Transverse colon (tissue), 4 donors: ENCODE measurements around the gene ZNF566. TPM values are rescaled to one million over a fixed set of nuclear protein-coding genes. Genes with fewer than 3 reads are reported as not detected.

Experiments used
- DNase-seq: peaks from one replicate; pipeline ENCODE4 v3.0.0-alpha.2; 2019
- H3K27ac ChIP-seq, 4 donors: fragments of 200-600 bp; sonication (generic); 2 replicates each; pipeline ENCODE4 v1.5.1; 2016 to 2018; ENCODE audit warnings: inconsistent platforms in 4 of 4
- H3K27me3 ChIP-seq: fragments of 200-600 bp; sonication (generic); 2 replicates; pipeline ENCODE4 v1.5.1; 2017; ENCODE audit warnings: inconsistent platforms
- H3K36me3 ChIP-seq, 4 donors: fragments of 200-600 bp; sonication (generic); 2 replicates each; pipeline ENCODE4 v1.5.1; 2017 to 2019; ENCODE audit warnings: inconsistent platforms in 4 of 4
- H3K4me1 ChIP-seq, 4 donors: fragments of 200-600 bp; sonication (generic); 2 replicates each; pipeline ENCODE4 v1.5.1; 2017 to 2020; ENCODE audit warnings: inconsistent platforms in 4 of 4
- H3K4me3 ChIP-seq, 4 donors: fragments of 200-600 bp; sonication (generic); 1 replicate in 1 of 4; 2 replicates in 3 of 4; pipeline versions ENCODE4 v1.5.1 to v1.6.1; 2017 to 2019; ENCODE audit warnings: inconsistent platforms in 4 of 4
- H3K9me3 ChIP-seq, 2 donors: fragments of 200-600 bp; sonication (generic); 2 replicates each; pipeline ENCODE4 v1.5.1; 2017 to 2019; ENCODE audit warnings: inconsistent platforms in 2 of 2
- CTCF ChIP-seq, 5 experiments: fragments of 200-600 bp in 3 of 5; fragments of 450-650 bp in 2 of 5; sonication (generic) in 3 of 5; IDR thresholded peaks; 1 replicate in 2 of 5; 2 replicates in 3 of 5; pipeline ENCODE4 v1.5.1; 2016 to 2017; ENCODE audit warnings: antibody characterized with exemption in 5 of 5, inconsistent platforms in 3 of 5, mild to moderate bottlenecking in 2 of 5, moderate library complexity in 1 of 5
- EP300 ChIP-seq: sonication (generic); formaldehyde crosslinking; IDR thresholded peaks from one replicate; pipeline ENCODE4 v1.6.1; 2017; ENCODE audit warnings: antibody characterized with exemption, low read depth
- POLR2A ChIP-seq: fragments of 450-650 bp; IDR thresholded peaks from one replicate; pipeline ENCODE4 v1.6.1; 2016; ENCODE audit warnings: antibody characterized with exemption, mild to moderate bottlenecking, moderate library complexity
- POLR2AphosphoS5 ChIP-seq, 3 donors: sonication (generic); formaldehyde crosslinking; IDR thresholded peaks; one replicate each; pipeline ENCODE4 v1.6.1; 2016; ENCODE audit warnings: antibody characterized with exemption in 3 of 3
- WGBS, 2 donors: methylation state at CpG; one replicate each; pipeline ENCODE4 v1.1.5; 2018; ENCODE audit warnings: low coverage in 1 of 2; 5-methylcytosine and 5-hydroxymethylcytosine counted together
- in situ Hi-C, 4 donors: fragments of 200-750 bp; cut with MboI; loops; one replicate each; pipeline versions ENCODE4 v1.15.0 to v1.15.1; 2017; ENCODE audit warnings: low sequenced_read_pairs in 3 of 4, low pct_ligation_motif_present in 1 of 4, low pct_unique_long_range_greater_than_20kb in 1 of 4
- intact Hi-C: fragments of 100-400 bp; cut with DNase I; formaldehyde crosslinking; loops from one replicate; pipeline ENCODE4 v1.15.1; 2023; ENCODE audit warnings: low total_unique reads
- total RNA-seq, 4 donors: library from RNA; depleted of rRNA; stranded (reverse); fragments of >200 nt; gene quantifications; one replicate each; pipeline ENCODE4 v1.1.0, GENCODE V29; 2016

ZNF566 gene
- 10 to 100 TPM in 2 of 4 donors, 1 to 10 TPM in 2; 1.9 to 15.1 (median 10.0) TPM for total RNA-seq

- H3K4me1 ChIP-seq: peaks cover 7 to 17% (median 12%) of the 10 kb centered on the region in 4 donors
- 0% methylated on average over 32 of the region's 53 CpGs; no CpG with 5 or more reads in 1 of the 2 donors for WGBS, 2 donors
- TF ChIP-seq POLR2AphosphoS5 (IDR thresholded peaks at IDR 0.05) (peak; percentile 48 to 60 (median 50)), EP300 (no peak), CTCF (IDR thresholded peaks at IDR 0.05) (no peak), POLR2A (peak; percentile 57)
- H3K9me3 ChIP-seq: no peaks in the 10 kb centered on the region
- H3K4me3 ChIP-seq: peak within 1 kb of the TSS; percentile 67 to 77 (median 74)
- H3K27me3 ChIP-seq: no peaks in the 10 kb centered on the region
- DNase-seq: peak; percentile 92
- H3K36me3 ChIP-seq: no peaks in the 10 kb centered on the region
- intact Hi-C loops: no loop called here
- peak within 1 kb of the TSS; percentile 95 to 96 (median 95) for H3K27ac ChIP-seq
- in situ Hi-C loops: loop anchor here in 1 of 4 donors (25.0 kb wide), 1 partner anchor 277 kb away; the partner anchor contains the start of genes ZNF146 and ZNF565
Measured at GRCh38 chr19:36489118-36489919, at the start of gene ZNF566. Gene ZNF566 (minus strand): TSS chr19:36489561. CDS start chr19:36476557, 13,004 bp downstream.

GRCh38 chr19:36528921-36529518 lies 39.7 kb upstream of the ZNF566 start:
- H3K9me3 ChIP-seq: peaks cover 44 to 51% of the 10 kb centered on the region in 2 donors

GRCh38 chr19:36528194-36528920 lies 39.0 kb upstream of the ZNF566 start, which contains the start of gene ZNF260:
Gene ZNF260 (minus strand): TSS chr19:36528271. CDS start chr19:36515238, 13,033 bp downstream.
- in situ Hi-C loops: no loop called here
- Histone ChIP-seq H3K27me3 (no peaks in the 10 kb centered on the region), H3K9me3 (peaks cover 38 to 47% of the 10 kb centered on the region in 2 donors), H3K36me3 (peaks cover 0 to 33% (median 7%) of the 10 kb centered on the region in 4 donors), H3K27ac (peak within 1 kb of the TSS; percentile 89 to 93 (median 90)), H3K4me3 (peak within 1 kb of the TSS; percentile 53 to 80 (median 68)), H3K4me1 (peaks cover 7 to 19% (median 11%) of the 10 kb centered on the region in 4 donors)
- intact Hi-C loops: no loop called here
- 0% methylated on average over 51 of the region's 55 CpGs; no CpG with 5 or more reads in 1 of the 2 donors for WGBS, 2 donors
- no peak for TF ChIP-seq EP300
- peak; percentile 58 for TF ChIP-seq POLR2A
- TF ChIP-seq CTCF (IDR thresholded peaks at IDR 0.05): peak in 1 of 5 experiments; percentile 23
- peak; percentile 49 to 65 (median 55) for TF ChIP-seq POLR2AphosphoS5 (IDR thresholded peaks at IDR 0.05)
- peak; percentile 97 for DNase-seq

More at GRCh38 chr19:36528921-36529518, 39.7 kb upstream of the ZNF566 start:
- in situ Hi-C loops: no loop called here
- Histone ChIP-seq H3K4me1 (peaks cover 7 to 19% (median 11%) of the 10 kb centered on the region in 4 donors), H3K36me3 (peaks cover 0 to 26% (median 5%) of the 10 kb centered on the region in 4 donors), H3K27ac (peak overlapping the region; percentile 89 to 93 (median 90)), H3K27me3 (no peaks in the 10 kb centered on the region), H3K4me3 (peak overlapping the region; percentile 53 to 80 (median 68))
- 18 to 20% methylated on average over 6 to 12 of the region's 12 CpGs for WGBS, 2 donors
- no peak for DNase-seq
- intact Hi-C loops: no loop called here
- TF ChIP-seq POLR2A: no peak
- no peak for TF ChIP-seq POLR2AphosphoS5 (IDR thresholded peaks at IDR 0.05)
- TF ChIP-seq CTCF (IDR thresholded peaks at IDR 0.05): no peak
